HepG2 (cell line): ENCODE results near the gene ALG14. TPM values are rescaled to one million over a fixed set of nuclear protein-coding genes. Genes with fewer than 3 reads are reported as not detected.

Experiments used
- AGO1 ChIP-seq: fragments of 200-400 bp; formaldehyde crosslinking; IDR thresholded peaks from 2 replicates; pipeline ENCODE4 v1.6.1; 2017; ENCODE audit warnings: mild to moderate bottlenecking, low read depth, low read length, moderate library complexity; ENCODE audit not compliant: poor library complexity, severe bottlenecking
- FOXM1 ChIP-seq: sonication (generic); formaldehyde crosslinking; IDR thresholded peaks from 2 replicates; pipeline ENCODE4 v1.5.0; 2020; ENCODE audit warnings: missing genetic modification reagents
- PAF1 ChIP-seq: IDR thresholded peaks from 2 replicates; pipeline ENCODE4 v1.6.1; 2016; ENCODE audit warnings: missing genetic modification reagents, missing compliant biosample characterization
- PLRG1 ChIP-seq: fragments of 450-650 bp; conservative IDR thresholded peaks from 2 replicates; pipeline ENCODE4 v1.6.1; 2016
- SMAD9 ChIP-seq: sonication (generic); formaldehyde crosslinking; IDR thresholded peaks from 2 replicates; pipeline ENCODE4 v1.5.1; 2020; ENCODE audit warnings: mild to moderate bottlenecking, missing genetic modification reagents
- SNRNP70 ChIP-seq: fragments of 200-400 bp; formaldehyde crosslinking; IDR thresholded peaks from 2 replicates; pipeline ENCODE4 v1.6.1; 2017; ENCODE audit warnings: mild to moderate bottlenecking, low read depth, low read length, moderate library complexity
- ZNF24 ChIP-seq: fragments of 450-650 bp; IDR thresholded peaks from 2 replicates; pipeline ENCODE4 v1.6.1; 2017; ENCODE audit warnings: antibody characterized with exemption, mild to moderate bottlenecking
- ZNF577 ChIP-seq: sonication (generic); formaldehyde crosslinking; IDR thresholded peaks from 2 replicates; pipeline ENCODE4 v1.4.0; 2020; ENCODE audit warnings: mild to moderate bottlenecking, low read depth, missing genetic modification reagents, borderline replicate concordance
- ZNF709 ChIP-seq: sonication (generic); formaldehyde crosslinking; IDR thresholded peaks from 2 replicates; pipeline ENCODE4 v1.5.0; 2020; ENCODE audit warnings: mild to moderate bottlenecking, missing genetic modification reagents
- polyA plus RNA-seq, 8 experiments: library from polyadenylated mRNA; depleted of rRNA in 3 of 8; stranded (reverse) in 7 of 8; unstranded in 1 of 8; fragments of >200 nt; fragmentation: Illumina TruSeq in 4 of 8; extraction: Trizol in 4 of 8; gene quantifications; 2 replicates each; pipeline versions ENCODE4 v1.2.1 to v1.2.3, GENCODE V29; 2011 to 2016; ENCODE audit warnings: low read depth in 4 of 8, missing spikeins in 1 of 8, mixed read lengths in 1 of 8; ENCODE audit not compliant: insufficient read depth in 1 of 8
- total RNA-seq, 5 experiments: library from RNA; depleted of rRNA; stranded (reverse); fragments of >200 nt; fragmentation: Illumina TruSeq; extraction: Trizol; gene quantifications; 2 replicates each; pipeline ENCODE4 v1.2.3, GENCODE V29; 2016; ENCODE audit warnings: low read depth in 1 of 5
- TF ChIP-seq, protein P1 (sequence below): conservative IDR thresholded peaks from 2 replicates; pipeline ENCODE4 v1.6.1; 2018; ENCODE audit warnings: missing genetic modification reagents
- TF ChIP-seq, protein P2 (sequence below): IDR thresholded peaks from 2 replicates; pipeline ENCODE4 v1.6.1; 2016
- TF ChIP-seq, protein P3 (sequence below): sonication (generic); formaldehyde crosslinking; IDR thresholded peaks from 2 replicates; pipeline ENCODE4 v1.5.1; 2020; ENCODE audit warnings: missing genetic modification reagents, mild to moderate bottlenecking, borderline replicate concordance
- TF ChIP-seq, protein P4 (sequence below): sonication (generic); formaldehyde crosslinking; IDR thresholded peaks from 2 replicates; pipeline ENCODE4 v1.9.0; 2022; ENCODE audit warnings: low read depth, missing genetic modification reagents
- TF ChIP-seq, protein P5 (sequence below): sonication (generic); formaldehyde crosslinking; IDR thresholded peaks from 2 replicates; pipeline ENCODE4 v1.4.0; 2020; ENCODE audit warnings: low read depth, missing genetic modification reagents
- TF ChIP-seq, protein P6 (sequence below): sonication (generic); formaldehyde crosslinking; conservative IDR thresholded peaks from 2 replicates; pipeline ENCODE4 v1.4.0; 2020; ENCODE audit warnings: missing genetic modification reagents

Gene ALG14
- total and polyA plus RNA-seq, 2 of the 13 experiments (the other 11 are each of a cell fraction or from before 2014, with no cell fraction given), result 4.5 to 12.7 TPM

DNA sequence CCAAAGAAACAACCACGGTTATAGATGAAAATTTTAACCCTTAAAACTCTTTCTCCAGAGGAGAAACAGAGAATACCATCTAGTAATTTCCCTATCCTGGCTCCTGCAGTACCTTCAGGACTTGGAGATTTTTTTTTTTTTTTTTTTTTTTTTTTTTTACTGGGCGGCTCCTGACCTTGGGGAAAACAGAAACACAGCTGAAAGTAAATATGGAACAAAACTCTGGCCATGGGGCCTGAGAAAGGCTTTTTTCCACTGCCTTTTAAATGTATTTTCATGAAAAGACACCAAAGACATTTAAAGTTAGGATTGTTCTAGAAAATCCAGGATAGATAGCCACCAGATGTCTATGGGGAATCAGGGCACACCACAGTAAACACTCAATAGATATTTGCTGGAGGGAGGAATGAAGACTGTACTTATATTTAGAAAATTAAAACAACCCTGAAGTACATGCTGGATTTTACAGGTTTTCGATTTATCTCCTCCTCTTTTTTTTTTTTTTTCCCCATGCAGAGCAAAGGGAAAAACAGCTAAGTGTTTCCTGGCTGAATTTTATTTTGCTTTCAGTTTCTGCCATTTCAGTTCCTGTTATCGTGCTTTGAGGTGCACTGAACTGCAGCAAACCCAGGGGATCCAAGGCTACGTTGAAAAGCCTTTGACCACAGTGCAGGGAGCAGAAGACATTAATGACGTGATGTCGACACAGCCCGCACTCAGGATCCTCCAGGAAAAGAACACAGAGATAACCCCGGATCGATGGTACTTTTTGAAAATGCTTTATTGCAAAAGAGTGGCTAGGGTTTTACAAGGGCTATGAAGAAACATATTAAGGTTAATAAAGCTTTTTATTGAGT, 110.1 kb downstream of the ALG14 start (continued):
- TF ChIP-seq ZNF709 (CRISPR knock-in tag) (0 out of 2 replicates have a peak, but pooled peaks have one; percentile 47), SMAD9 (no peak), ZNF577 (no peak), SNRNP70 (no peak), AGO1 (no peak), FOXM1 (CRISPR knock-in tag) (no peak), PLRG1 (no peak), PAF1 (CRISPR knock-in tag) (no peak), ZNF24 (no peak)
- TF ChIP-seq, protein P1, sequence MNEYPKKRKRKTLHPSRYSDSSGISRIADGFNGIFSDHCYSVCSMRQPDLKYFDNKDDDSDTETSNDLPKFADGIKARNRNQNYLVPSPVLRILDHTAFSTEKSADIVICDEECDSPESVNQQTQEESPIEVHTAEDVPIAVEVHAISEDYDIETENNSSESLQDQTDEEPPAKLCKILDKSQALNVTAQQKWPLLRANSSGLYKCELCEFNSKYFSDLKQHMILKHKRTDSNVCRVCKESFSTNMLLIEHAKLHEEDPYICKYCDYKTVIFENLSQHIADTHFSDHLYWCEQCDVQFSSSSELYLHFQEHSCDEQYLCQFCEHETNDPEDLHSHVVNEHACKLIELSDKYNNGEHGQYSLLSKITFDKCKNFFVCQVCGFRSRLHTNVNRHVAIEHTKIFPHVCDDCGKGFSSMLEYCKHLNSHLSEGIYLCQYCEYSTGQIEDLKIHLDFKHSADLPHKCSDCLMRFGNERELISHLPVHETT (CRISPR knock-in tag), result no peak
- TF ChIP-seq, protein P2, sequence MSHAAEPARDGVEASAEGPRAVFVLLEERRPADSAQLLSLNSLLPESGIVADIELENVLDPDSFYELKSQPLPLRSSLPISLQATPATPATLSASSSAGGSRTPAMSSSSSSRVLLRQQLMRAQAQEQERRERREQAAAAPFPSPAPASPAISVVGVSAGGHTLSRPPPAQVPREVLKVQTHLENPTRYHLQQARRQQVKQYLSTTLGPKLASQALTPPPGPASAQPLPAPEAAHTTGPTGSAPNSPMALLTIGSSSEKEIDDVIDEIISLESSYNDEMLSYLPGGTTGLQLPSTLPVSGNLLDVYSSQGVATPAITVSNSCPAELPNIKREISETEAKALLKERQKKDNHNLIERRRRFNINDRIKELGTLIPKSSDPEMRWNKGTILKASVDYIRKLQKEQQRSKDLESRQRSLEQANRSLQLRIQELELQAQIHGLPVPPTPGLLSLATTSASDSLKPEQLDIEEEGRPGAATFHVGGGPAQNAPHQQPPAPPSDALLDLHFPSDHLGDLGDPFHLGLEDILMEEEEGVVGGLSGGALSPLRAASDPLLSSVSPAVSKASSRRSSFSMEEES (CRISPR knock-in tag), result no peak
- TF ChIP-seq, protein P3, sequence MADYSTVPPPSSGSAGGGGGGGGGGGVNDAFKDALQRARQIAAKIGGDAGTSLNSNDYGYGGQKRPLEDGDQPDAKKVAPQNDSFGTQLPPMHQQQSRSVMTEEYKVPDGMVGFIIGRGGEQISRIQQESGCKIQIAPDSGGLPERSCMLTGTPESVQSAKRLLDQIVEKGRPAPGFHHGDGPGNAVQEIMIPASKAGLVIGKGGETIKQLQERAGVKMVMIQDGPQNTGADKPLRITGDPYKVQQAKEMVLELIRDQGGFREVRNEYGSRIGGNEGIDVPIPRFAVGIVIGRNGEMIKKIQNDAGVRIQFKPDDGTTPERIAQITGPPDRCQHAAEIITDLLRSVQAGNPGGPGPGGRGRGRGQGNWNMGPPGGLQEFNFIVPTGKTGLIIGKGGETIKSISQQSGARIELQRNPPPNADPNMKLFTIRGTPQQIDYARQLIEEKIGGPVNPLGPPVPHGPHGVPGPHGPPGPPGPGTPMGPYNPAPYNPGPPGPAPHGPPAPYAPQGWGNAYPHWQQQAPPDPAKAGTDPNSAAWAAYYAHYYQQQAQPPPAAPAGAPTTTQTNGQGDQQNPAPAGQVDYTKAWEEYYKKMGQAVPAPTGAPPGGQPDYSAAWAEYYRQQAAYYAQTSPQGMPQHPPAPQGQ (CRISPR knock-in tag), result no peak
- TF ChIP-seq, protein P4, sequence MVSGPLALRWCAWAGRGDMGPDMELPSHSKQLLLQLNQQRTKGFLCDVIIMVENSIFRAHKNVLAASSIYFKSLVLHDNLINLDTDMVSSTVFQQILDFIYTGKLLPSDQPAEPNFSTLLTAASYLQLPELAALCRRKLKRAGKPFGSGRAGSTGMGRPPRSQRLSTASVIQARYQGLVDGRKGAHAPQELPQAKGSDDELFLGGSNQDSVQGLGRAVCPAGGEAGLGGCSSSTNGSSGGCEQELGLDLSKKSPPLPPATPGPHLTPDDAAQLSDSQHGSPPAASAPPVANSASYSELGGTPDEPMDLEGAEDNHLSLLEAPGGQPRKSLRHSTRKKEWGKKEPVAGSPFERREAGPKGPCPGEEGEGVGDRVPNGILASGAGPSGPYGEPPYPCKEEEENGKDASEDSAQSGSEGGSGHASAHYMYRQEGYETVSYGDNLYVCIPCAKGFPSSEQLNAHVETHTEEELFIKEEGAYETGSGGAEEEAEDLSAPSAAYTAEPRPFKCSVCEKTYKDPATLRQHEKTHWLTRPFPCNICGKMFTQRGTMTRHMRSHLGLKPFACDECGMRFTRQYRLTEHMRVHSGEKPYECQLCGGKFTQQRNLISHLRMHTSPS (CRISPR knock-in tag), result no peak
- TF ChIP-seq, protein P5, sequence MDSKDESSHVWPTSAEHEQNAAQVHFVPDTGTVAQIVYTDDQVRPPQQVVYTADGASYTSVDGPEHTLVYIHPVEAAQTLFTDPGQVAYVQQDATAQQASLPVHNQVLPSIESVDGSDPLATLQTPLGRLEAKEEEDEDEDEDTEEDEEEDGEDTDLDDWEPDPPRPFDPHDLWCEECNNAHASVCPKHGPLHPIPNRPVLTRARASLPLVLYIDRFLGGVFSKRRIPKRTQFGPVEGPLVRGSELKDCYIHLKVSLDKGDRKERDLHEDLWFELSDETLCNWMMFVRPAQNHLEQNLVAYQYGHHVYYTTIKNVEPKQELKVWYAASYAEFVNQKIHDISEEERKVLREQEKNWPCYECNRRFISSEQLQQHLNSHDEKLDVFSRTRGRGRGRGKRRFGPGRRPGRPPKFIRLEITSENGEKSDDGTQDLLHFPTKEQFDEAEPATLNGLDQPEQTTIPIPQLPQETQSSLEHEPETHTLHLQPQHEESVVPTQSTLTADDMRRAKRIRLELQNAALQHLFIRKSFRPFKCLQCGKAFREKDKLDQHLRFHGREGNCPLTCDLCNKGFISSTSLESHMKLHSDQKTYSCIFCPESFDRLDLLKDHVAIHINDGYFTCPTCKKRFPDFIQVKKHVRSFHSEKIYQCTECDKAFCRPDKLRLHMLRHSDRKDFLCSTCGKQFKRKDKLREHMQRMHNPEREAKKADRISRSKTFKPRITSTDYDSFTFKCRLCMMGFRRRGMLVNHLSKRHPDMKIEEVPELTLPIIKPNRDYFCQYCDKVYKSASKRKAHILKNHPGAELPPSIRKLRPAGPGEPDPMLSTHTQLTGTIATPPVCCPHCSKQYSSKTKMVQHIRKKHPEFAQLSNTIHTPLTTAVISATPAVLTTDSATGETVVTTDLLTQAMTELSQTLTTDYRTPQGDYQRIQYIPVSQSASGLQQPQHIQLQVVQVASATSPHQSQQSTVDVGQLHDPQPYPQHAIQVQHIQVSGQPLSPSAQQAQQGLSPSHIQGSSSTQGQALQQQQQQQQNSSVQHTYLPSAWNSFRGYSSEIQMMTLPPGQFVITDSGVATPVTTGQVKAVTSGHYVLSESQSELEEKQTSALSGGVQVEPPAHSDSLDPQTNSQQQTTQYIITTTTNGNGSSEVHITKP (CRISPR knock-in tag), result no peak
- TF ChIP-seq, protein P6, sequence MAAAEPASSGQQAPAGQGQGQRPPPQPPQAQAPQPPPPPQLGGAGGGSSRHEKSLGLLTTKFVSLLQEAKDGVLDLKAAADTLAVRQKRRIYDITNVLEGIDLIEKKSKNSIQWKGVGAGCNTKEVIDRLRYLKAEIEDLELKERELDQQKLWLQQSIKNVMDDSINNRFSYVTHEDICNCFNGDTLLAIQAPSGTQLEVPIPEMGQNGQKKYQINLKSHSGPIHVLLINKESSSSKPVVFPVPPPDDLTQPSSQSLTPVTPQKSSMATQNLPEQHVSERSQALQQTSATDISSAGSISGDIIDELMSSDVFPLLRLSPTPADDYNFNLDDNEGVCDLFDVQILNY (CRISPR knock-in tag), result no peak
